Head of caudate nucleus (tissue), 42 donors: ENCODE measurements around the gene TRIM67.

ENCODE experiments used
- DNase-seq, 42 donors: peaks; one replicate each; pipeline versions ENCODE4 v3.0.0 to v3.0.0-alpha.2; 2020 to 2021; ENCODE audit warnings: mixed read lengths in 7 of 42
- intact Hi-C: fragments of 100-400 bp; cut with DNase I; formaldehyde crosslinking; loops from one replicate; pipeline ENCODE4 v1.15.0; 2022

Gene TRIM67

DNA sequence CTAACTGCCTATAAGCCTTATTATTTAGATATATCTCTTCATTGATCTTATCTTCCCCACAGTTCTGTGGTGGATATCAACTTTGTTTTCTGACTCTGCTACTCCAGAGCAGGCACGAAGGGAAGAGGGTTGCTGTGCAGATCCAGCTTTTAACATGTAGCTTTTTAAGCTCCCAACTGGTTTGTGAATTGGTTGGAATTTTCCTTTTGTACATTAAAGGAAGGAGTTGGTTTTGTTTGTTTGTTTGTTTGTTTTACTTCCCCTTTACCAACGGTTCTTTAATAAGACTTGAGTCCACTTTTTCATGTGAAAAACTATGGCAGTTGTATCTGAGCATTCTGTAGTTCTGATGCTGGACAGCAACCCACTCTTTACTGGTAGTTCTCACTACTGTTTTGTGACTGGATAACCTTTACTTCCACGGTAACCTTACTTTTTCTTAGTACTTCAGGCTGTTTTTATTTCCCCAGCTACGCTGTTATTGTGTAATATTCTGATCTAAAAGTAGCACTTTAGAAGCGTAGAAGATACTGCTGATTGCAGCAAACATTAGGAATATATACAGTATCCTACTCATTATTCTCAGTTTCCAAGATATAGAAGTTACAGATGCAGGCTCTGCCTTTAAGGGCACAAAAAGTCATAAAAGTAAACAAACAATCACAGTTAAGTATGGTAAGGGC is 80.8 kb downstream of the TRIM67 start:
- DNase-seq = no peak
- intact Hi-C loops = no loop called here

DNA sequence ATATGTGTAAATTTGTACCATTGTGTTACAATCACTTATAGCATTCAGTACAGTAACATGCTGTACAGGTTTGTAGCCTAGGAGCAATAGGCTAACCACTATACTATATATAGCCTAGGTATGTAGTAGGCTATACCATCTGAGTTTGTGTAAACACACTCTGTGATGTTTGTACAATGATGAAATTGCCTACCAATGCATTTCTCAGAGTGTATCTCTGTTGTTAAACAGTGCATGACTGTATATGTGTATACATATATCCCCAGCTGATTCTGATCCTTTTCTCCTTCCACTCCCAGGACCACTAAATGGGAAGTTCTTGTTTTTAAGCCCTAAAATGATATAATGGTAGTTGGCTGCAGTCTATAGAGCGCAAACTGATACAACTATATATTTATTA is 86.9 kb downstream of the TRIM67 start:
- no peak for DNase-seq
- intact Hi-C loops = no loop called here

DNA sequence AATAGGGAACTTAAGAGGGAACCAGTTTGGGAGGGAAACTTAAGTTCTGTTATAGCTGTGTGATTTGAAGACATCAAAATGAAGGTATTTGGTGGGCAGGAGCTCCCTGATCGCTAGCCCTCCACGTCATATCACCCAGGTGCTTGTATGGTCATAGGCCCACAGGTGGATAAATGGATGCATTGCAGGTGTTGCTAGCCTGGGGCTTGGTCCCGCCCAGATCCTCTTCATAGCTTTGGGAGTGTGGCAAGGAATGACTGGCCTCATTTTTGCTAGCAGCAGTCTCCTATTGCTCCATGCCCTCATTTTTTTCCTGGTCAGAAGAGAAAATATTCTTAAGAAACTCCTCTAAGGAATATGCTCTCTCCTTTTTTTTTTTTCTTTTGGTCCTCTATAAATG is 90.5 kb downstream of the TRIM67 start:
- intact Hi-C loops = no loop called here

DNA sequence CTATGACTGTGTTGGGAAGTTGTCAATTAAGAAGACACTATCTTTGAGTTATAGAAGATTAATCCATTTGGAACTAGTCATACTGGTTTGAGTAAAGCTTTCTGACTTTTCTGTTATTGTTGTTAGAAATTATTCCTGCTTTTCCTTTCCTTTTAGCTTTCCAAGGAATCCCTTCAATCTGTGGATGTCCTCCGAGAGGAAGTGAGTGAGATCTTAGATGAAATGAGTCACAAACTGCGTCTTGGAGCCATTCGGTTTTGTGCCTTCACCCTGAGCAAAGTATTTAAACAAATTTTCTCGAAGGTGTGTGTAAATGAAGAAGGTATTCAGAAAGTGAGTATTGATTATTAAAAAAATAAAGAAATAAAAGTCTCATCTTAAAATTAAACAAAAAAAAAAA is 98.5 kb downstream of the TRIM67 start:
- no peak for DNase-seq
- intact Hi-C loops = no loop called here

More for the DNA sequence above, 90.5 kb downstream of the TRIM67 start:
- DNase-seq = no peak

DNA sequence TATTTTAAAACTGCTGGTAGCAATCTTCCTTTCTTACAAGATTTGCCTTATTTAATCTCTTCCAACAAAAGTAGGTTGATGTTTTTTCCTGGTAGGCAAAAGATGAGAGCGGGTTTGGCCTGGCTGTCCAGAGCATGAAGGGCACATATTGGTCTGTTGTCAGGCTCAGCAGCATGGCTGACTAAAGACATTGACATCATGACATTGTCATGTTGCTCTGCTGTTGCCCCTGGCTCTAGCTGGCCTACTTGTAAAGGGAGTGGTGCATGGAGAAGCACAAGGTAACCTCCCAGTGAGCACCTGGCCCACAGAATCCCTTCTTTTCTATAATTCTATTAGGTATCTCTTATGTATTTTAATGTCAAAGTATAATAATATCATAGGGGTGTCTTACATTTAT is 102.8 kb downstream of the TRIM67 start:
- intact Hi-C loops = no loop called here

DNA sequence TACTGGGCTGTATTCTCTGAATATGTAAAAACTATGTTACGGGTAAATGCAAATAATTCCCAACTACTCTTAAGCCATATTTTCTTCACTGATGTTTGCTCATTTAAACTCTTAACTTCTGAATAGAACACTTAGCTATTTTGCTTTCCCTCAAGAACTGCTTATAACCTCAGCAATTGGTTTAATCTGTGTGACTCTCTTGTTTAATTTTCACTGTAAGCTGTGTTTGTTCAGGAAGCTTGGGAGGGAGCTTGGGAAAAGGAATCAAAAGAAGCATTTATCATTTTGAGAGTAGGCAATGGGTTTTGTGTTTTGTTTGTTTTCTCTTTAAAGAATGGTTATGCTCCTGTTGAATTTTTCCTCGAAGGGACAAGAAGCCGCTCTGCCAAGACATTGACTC is 103.5 kb downstream of the TRIM67 start:
- intact Hi-C loops = no loop called here
- DNase-seq = no peak

More for the DNA sequence above, 102.8 kb downstream of the TRIM67 start:
- DNase-seq = no peak

DNA sequence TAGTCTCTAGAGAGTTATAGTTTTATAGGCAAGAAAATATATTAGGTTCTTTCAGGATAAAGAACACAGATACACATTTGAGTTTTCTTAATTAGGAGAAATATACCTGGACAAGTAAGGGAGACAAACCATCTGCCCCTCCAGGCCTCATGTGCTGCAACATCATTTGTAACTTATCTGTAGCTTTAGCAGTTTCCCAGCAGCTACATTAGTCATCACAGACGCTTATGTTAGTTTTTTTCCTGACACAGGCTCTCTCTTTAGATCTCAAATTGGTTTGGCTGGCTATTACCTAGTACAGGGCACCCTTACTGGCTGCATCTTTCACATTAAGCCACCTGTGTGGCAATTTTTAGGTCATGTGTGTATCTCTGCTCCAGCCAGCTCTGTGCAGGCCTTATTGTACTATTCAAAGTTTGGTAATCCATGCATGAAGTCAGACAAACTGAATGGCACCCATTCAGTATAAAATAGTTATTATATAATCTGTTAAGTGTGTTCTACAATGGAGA is 105.0 kb downstream of the TRIM67 start:
- intact Hi-C loops = no loop called here
- DNase-seq = no peak
